Stimulated activated CD8-positive, alpha-beta memory T cell treated with anti-CD3 and anti-CD28 coated beads, Interleukin-7, amount 100 ng/mL, for 24 hours (primary cell): ENCODE measurements around the gene KCNH1.

Experiments used
- DNase-seq: peaks from one replicate; pipeline ENCODE4 v3.0.0-alpha.2; 2020; ENCODE audit warnings: low read depth

KCNH1 gene

DNA sequence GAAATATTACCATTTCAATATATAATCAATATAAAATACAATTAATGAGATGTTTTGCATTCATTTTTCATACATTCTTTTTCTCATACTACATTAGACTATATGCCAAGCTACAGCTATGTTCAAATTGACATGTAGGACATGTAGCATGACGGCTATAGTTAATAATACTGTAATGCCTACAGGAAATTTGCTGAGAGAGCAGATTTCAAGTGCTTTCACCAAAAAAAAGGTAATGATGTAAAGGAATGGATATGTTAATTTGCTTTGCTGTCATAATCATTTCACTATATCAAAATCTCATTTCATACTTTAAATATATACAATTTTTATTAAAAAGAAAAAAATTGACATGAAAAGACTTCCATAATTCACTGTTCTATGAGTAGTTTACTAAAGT is 215.1 kb downstream of the KCNH1 start:
- no peak for DNase-seq

DNA sequence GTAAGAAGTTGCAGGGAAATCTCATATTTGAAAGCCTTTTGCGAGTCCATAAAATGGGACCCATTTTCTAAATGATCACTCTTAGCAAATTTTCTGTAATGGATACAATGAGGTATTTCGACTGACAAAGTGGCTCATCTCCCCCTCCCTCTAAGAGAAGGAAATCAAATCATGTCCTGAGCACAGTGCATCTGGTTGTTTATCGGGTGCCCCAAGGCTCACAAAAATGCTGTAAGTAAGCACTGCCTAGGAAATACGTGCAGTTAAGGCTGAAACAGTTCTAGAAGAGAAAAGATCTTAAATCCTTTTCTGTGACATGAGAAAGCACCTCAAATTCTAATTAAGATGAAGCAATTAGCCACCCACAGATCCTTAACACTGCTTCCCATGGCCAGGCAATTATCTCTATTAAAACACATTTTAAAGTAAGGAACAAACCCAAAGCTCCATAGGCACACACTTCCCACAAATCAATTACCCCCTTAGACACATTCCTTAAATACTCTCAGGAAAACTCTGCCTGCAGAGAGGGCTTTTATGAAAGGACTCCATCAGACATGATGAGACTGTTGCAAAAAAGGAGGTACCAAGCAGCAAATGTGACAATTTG is 216.3 kb downstream of the KCNH1 start:
- DNase-seq, result no peak

DNA sequence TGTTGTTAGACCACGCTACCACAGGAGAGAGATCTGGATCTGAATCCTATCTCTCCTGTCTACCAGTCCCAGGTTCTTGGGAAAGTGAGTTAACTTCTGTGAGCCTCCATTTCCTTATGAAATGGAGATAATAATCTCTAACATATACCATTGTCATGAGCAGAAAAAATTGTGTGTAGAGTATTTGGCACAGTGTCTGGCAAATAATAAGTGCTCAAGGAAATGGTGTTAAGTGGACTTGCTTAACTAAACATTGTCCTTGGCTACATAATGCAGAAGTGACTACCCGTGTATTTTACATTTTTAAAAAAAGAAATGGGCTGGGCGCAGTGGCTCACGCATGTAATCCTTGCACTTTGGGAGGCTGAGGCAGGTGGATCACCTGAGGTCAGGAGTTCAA is 217.4 kb downstream of the KCNH1 start:
- DNase-seq, result no peak

DNA sequence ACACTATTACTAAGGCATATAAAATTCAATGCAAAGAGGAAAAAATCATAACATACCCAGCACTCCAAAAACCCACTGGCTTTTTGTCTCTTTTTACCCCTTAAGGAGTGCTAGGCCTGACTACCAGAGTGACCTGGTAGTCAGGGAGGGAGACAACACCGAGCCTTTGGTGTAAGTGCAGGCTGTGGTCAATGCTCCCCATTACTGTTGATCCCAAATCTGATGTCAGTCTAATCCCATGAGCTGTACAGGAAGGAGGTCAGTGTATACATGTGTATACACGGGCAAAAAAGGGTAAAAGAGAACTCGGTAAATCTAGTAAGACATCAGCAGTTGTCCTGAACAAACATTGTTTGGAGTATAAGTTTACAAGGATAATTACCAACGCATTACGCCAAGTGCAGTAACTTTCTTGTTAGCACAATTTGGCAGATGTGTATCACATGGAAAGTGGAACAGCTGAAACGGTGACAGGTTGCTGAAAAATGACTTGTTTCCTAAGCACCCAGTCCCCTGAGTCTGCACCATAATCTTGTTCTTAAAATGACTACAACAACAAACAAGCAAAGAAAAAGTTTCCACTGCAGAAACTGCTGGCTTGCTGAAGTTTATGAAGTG is 217.9 kb downstream of the KCNH1 start:
- DNase-seq, result no peak

DNA sequence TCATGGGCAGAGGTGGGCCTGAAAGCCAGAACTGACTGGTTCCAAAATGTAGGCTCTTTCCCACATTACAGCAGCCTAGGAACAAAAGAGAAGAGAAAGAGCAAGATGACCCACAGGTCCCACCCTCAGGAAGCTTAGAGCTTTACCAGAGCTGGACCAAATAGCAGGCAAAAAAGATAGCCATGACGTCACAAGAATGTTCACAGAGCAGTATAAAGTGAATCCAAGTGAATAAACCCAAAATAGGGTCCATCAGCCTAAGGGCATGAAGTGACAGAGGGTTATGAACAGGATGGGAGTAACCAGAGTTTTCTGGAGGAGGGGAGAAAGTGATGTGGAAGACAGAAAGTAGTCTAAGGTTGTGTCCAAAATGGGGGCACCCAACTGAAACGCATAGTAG is 221.2 kb downstream of the KCNH1 start:
- DNase-seq, result no peak

DNA sequence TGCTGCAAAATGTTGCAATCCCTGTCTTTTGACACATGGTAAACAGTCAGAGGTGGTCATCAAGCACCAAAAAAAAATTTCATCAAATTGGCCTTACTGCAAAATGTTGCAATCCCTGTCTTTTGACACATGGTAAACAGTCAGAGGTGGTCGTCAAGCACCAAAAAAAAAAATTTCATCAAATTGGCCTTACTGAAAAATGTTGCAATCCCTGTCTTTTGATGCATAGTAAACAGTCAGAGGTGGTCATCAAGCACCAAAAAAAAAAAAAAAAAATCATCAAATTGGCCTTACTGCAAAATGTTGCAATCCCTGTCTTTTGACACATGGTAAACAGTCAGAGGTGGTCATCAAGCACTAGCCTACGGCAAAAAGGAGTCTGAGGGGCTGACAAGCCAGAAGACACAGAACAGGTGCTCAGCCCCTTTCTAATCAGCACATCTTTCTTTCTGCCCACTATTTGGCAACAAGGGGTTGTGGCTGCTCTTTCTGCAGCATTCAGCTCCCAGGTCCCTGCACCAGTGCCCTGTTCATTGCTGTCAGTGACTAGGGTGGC is 223.8 kb downstream of the KCNH1 start:
- DNase-seq, result no peak

DNA sequence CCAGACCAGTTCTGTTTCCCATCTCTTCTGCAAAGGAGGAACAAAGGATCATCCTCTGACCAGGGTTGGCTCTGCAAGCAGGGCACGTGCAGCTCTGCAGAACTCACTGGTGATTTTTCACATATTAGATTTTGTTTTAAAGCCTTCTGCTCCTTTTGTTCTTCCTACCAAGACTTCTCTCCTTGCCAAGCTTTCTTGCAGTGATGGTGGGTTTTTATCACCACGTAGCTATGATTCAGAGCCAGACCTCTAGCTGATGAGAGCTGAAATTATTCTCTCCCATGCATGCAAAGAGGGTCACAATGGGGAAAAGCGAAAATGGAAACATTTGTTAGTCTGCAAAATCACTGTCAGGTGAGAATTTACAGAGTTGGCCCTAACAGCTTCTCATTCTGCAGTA is 225.2 kb downstream of the KCNH1 start:
- no peak for DNase-seq

DNA sequence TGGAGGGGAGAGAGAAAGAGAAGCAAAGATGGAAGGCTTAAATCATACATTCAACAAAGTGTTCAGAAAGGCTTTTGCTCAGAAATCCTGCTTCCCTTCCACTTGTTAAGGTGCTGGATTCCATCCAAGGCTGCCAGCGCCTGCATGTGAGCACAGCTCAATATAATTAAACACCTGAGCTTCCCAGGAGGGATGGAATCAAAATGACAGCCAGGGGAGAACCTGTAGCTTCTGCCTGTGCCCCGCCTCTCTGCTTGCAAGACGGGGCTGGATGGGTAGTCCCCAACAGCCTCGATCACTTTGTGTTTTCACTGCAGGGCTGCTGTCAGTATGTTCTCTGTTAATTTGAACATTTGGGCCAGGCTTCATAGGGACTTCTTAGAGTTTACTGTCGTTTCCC is 225.7 kb downstream of the KCNH1 start:
- DNase-seq, result no peak

DNA sequence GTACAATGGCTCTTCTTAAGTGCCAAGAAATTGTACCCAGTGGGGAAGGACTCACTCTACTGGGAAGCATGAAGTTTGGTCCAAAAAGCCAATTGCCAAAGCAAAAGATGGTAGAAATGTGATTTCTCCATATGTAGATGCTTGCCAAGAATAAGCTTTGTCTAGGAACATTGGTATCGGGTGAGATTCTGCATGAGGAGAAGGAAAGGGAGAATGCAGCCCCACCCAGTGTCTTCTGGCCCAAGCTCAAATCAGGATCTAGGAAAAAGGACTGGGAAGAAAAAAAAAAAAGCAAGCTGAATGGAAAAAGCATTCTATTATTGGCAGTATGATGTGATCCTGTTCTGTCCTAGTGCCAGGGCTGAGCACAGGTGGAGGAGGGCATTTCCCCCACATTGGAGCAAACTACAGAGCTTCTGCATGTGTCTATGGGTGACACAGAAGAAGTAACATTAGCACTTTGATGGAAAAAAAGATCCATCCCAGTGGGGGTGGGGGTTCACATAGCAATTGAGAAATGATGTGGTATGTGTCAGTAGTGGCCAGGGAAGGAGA is 226.6 kb downstream of the KCNH1 start:
- no peak for DNase-seq

DNA sequence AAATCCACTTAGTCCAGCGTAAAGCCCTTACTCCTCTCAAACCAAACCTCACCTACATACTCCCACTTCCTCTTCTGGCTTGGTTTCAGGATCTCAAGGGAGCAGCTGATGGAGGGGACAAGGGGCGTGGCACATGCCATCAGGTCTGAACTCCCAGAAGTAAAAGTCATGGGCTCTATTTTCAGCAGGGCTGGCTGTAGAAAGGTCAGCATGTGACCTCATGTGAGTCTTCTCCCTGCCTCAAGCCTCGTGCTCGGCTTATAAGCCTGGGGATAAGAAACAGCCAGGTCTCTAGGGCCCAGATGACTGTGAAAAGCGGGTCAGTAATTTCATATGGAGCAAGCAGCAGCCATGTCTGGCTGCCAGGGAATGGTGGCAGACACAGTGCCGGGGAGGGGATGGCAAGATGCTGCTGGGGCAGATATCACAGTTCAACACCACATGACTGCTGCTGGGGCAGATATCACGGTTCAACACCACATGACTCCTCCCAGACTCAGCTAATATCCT is 227.9 kb downstream of the KCNH1 start:
- no peak for DNase-seq

DNA sequence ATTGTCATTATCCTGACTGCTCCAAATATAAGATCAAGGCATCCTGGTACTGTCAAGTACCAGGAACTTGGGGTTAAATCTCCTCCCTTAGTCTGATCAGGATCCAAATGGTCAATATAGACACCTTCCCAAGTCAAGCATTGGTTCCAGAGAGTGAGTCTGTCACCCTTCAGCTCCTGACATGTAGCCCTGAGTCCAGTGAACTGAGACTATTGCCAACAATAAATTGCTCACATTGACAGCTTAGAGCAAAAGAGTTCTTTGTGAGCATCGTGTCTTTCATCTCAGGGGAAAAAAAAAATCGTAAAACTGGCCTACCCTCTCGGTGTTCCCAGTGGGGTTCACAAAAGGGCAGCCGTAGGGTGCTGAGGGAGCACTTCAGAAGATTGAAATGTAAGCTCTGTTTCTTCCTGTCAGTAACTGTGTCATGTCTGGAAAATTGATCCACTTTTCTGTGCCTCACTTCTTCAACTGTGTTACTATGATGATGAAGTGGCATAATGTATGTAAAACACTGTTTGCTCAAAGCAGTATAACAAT is 228.5 kb downstream of the KCNH1 start:
- DNase-seq, result no peak

DNA sequence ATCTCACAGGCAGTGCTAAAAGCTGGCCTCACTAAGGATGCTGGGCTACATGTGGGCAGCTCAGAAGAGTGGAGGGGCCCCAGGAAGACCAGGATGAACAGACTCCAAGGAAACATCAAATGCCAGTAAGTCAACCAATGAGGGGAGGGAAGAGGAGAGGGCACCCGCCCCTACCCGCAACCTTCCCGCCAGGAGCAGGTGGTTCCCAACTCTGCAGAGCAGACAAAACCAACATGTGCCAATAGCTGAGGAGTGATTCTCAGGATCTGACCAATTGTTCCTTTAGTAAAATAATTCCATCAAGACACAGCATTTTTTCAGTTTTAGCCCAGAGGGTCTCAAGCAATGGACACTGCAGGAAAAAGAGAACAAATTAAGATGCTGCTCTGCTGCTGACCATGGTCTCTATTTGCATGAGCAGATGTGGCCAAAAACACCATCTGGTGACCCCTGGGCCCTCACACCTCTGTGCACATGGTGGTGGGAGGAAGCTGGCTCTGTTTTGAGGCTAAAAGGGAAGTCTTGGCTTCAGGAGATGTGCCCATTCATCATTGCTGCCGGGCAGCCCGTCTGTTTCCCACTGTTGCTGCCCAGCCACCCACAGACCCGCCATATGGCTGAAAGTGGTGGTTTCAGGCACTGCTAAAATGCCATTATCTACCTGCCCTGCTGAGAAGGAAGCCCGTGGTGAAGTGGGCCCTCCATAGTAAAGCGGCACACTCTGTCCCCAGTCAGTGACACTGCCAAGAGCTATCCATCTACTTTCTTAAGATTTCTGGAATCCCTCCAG is 231.8 kb downstream of the KCNH1 start:
- no peak for DNase-seq

DNA sequence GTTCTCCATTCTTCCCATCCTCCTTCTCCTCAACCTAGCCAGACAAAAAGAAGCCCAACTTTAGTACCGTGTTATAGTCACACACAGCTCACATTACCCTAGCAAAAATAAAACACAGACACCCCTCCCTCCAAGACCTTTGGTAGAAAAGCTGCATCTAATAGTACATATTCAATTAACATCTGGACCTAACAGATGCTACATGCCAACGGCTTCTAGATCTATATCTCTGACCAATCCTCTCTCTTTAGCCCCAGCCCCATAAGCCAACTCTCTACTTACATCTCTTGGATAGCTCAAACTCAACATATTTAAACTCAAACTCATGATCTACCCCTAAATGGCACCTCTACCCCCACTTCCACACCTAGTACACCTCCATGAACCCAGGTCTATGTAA is 233.1 kb downstream of the KCNH1 start:
- no peak for DNase-seq

DNA sequence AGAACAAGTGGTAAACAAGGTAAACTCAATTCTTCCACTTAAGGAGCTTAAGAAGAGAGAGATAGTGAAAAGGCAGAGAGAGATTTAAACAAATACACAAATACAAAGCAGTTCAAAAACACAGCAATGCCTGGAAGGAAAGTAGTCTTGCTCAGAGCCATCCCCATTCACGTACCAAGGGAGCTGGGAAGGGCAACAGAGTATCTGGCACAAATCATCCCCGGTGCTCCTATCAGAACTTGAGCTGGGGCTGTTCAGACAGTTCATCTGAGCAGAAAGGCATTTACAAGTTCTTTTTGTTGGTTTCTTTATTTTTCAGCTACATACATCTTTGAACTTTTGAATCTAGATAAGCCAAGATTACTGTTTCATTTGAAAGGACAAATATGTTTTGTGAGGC is 233.9 kb downstream of the KCNH1 start:
- no peak for DNase-seq

DNA sequence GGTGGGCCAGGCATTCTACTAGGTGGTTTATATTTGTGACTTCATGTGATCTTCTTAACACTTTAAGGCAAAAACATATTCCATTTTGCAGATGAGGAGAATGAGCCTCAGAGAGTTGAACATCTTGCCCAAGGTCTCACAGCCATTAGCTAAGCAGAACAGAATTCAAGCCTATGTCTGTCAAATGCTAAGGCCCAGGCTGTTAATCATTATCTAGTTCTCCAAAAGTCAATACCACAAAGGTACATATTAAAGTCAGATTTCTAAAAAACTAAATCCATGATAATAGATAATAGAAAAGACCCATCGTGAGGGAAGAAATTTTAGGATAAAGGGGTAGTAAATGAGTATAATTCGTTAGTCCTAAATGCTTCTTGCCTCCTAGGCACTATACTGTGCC is 234.3 kb downstream of the KCNH1 start:
- no peak for DNase-seq

DNA sequence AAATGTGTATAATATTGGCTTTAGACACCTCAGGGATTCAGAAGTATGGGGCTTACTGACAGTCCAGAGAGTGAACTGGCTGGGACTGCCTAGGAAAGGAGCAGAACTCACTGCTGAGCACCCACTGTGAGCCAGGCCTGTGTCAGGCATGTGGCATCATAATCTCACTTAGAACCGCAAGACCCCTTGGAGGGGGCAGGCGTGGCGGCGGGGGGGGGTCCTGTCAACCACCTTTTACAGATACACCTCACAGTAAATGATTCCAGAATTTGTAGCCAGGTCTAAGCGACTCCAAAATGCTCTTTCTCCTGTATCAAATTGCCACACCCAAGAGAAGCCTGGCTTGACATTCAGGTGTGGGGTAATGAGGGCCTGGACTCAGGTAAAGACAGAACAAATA is 235.5 kb downstream of the KCNH1 start:
- no peak for DNase-seq

DNA sequence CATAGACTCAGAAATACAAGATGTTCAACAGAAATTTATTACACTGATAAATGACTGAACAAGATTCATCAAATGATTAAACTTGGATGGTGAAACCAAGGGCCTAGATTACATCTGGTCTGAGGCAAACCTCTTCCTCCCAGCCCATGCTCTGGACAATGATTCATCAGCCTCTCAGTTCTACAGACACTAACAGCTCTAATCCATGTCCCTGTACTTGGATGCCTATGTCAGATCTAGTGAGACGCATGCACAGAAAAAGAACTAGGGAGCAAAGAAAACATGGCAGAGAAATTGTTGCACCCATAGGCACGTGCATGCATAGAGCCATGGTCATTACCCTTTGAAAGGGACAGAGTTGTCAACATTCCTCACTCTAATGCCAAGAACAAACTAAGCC is 250.1 kb downstream of the KCNH1 start:
- no peak for DNase-seq

DNA sequence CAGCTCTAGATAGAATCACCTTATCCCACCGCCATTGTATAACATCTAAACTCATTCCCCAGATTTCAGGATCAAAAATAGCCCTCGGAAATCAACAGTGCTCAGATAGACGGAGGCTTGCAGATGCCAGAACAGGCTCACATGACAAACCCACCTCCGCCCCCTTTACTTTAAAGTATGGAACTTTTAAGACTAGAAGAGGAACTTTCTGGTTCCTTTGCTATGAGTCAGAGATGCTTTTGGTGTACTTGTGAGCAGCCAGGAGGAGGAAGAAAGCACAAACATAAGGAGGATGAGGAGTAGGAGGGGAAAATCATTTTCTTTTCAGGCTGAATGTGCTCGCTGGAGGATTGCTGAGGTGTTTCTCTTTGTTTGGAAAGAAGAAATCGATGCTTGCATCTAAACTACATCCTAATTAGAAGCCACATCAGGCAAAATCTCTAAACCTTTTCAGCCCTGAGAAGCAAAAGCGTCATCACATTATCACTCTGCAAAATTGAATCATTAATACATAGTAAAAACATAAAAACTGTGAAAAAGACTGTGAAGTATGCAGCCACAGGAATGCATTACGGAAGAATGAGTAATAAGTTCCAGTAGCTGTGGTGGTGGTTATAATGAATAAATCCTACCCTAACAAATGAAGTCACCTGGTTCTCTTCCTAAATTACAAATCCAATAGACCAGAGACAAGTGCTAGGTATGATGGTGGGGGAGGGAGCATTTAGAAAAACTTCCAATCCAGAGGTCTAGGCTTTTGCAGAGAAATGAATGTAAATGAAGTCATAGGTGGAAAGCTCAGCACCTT is 251.3 kb downstream of the KCNH1 start:
- no peak for DNase-seq

DNA sequence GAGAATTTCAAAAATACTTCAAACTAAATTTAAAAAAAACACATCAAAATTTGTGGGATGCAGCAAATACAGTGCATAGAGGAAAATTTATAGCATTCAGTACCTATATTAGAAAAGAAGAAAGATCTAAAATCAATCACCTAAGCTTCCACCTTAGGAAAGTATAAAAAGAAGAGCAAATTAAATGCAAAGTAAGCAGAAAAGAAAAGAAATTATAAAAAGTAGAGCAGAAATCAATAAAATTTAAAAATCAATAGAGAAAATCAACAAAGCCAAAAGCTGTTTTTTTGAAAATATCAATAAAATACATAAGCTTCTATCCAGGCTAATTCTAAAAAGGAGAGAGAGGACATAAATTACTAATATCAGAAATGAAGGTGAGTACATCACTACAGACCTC is 255.4 kb downstream of the KCNH1 start:
- DNase-seq, result no peak

DNA sequence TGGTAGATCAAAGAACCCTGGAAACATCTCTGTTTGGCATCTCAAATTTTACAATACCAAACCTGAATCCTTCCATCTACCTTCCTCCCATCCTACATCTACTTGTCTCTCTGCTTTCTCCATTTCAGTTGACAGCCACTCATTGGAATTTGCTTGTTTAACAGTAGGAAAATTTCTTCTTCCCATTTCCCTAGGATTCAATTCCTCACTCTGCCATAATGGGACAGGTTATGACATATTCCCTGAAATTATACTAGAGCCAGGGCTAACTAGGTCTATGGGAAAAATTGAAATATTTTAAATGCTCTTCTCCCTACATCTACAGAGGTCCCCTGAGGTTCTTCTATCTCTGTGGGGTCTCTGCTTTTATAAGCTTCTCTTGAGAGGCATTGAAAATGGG is 257.7 kb downstream of the KCNH1 start:
- no peak for DNase-seq

DNA sequence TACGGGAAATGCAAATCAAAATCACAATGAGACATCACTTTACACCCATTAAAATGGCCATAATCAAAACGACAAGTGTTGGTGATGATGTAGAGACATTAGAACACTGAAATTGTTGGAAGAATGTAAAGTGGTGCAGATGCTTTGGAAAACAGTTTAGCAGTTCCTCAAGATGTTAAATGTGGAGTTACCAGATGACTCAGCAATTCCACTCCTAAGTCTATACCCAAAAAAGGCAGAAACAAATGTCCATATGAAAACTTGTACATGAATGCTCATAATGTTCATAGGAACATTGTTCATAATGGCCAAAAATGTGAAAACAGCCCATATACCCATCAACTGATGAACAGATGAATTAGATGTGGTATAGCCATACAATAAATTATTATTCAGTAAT is 267.4 kb downstream of the KCNH1 start:
- no peak for DNase-seq

DNA sequence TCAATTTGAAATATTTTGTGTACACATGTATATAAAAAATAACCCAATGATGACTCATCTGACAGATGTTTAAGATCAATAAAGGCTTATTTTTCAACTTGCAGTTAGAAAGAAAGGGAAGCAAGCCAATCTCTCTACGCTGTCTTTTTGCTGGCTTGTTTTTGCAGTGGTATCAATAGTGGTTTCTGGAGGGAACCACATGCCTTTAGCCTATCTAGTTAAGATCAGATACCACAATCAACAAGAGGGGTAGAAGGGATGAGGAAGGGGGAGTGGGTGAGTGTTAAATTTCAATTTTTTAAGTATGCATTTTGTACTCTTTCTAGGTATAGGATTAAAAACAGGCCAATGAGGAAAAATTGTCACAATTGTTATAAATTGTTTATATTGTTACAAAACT is 276.2 kb downstream of the KCNH1 start:
- no peak for DNase-seq
